SK-N-SH treated with all-trans-retinoic acid at 6 μM for 48 hours (cell line): Measurements from ENCODE around the gene MIDN.

Experiments used
- ATAC-seq: fragments of 200-7000 bp; cut with Tn5 transposase; 3 replicates; pipeline ENCODE4 v1.9.1; 2020; ENCODE audit warnings: mild to moderate bottlenecking, moderate library complexity
- ARNTL ChIP-seq: fragments of 450-650 bp; formaldehyde crosslinking; IDR thresholded peaks from 2 replicates; pipeline ENCODE4 v1.5.0; 2020; ENCODE audit warnings: low read depth, mild to moderate bottlenecking, moderate library complexity, borderline replicate concordance
- BACH2 ChIP-seq: fragments of 250-450 bp; sonication (Bioruptor Pico); IDR thresholded peaks from 2 replicates; pipeline ENCODE4 v1.9.0; 2021; ENCODE audit warnings: mild to moderate bottlenecking, borderline replicate concordance
- CSRNP3 ChIP-seq: fragments of 250-450 bp; sonication (Bioruptor Pico); IDR thresholded peaks from 2 replicates; pipeline ENCODE4 v1.5.1; 2021; ENCODE audit warnings: mild to moderate bottlenecking, moderate library complexity
- ESRRG ChIP-seq: fragments of 250-450 bp; sonication (Bioruptor Pico); IDR thresholded peaks from 2 replicates; pipeline ENCODE4 v1.6.1; 2021; ENCODE audit warnings: mild to moderate bottlenecking
- GLIS3 ChIP-seq: fragments of 250-450 bp; sonication (Bioruptor Pico); IDR thresholded peaks from 2 replicates; pipeline ENCODE4 v1.5.0; 2020; ENCODE audit warnings: mild to moderate bottlenecking, moderate library complexity
- OSR1 ChIP-seq: fragments of 250-450 bp; sonication (Bioruptor Pico); IDR thresholded peaks from 2 replicates; pipeline ENCODE4 v1.8.0; 2022; ENCODE audit warnings: moderate library complexity, mild to moderate bottlenecking, inconsistent platforms
- PATZ1 ChIP-seq: fragments of 250-450 bp; sonication (Bioruptor Pico); IDR thresholded peaks from 2 replicates; pipeline ENCODE4 v1.8.0; 2020; ENCODE audit warnings: mild to moderate bottlenecking, moderate library complexity, borderline replicate concordance
- POU6F1 ChIP-seq: fragments of 250-450 bp; sonication (Bioruptor Pico); IDR thresholded peaks from 2 replicates; pipeline ENCODE4 v1.8.0; 2021; ENCODE audit warnings: low read depth, mild to moderate bottlenecking, moderate library complexity, borderline replicate concordance
- PPARA ChIP-seq: fragments of 250-450 bp; sonication (Bioruptor Pico); IDR thresholded peaks from 2 replicates; pipeline ENCODE4 v1.5.0; 2020; ENCODE audit warnings: mild to moderate bottlenecking, borderline replicate concordance
- RARB ChIP-seq: fragments of 250-450 bp; sonication (Bioruptor Pico); IDR thresholded peaks from 2 replicates; pipeline ENCODE4 v1.8.0; 2021; ENCODE audit warnings: mild to moderate bottlenecking, moderate library complexity
- SNAI2 ChIP-seq: fragments of 250-450 bp; sonication (Bioruptor Pico); IDR thresholded peaks from 2 replicates; pipeline ENCODE4 v1.5.0; 2020; ENCODE audit warnings: mild to moderate bottlenecking, moderate library complexity
- TCF4 ChIP-seq: fragments of 250-450 bp; sonication (Bioruptor Pico); IDR thresholded peaks from 2 replicates; pipeline ENCODE4 v1.8.0; 2021; ENCODE audit warnings: mild to moderate bottlenecking, moderate library complexity, borderline replicate concordance
- TOX ChIP-seq: fragments of 250-450 bp; sonication (Bioruptor Pico); IDR thresholded peaks from 2 replicates; pipeline ENCODE4 v1.8.0; 2021; ENCODE audit warnings: mild to moderate bottlenecking, moderate library complexity, borderline replicate concordance
- TSHZ2 ChIP-seq: fragments of 250-450 bp; sonication (Bioruptor Pico); IDR thresholded peaks from 2 replicates; pipeline ENCODE4 v1.5.0; 2020; ENCODE audit warnings: mild to moderate bottlenecking, moderate library complexity
- ZC3H10 ChIP-seq: fragments of 250-450 bp; sonication (Bioruptor Pico); IDR thresholded peaks from 2 replicates; pipeline ENCODE4 v1.5.1; 2021; ENCODE audit warnings: mild to moderate bottlenecking, moderate library complexity
- ZFP3 ChIP-seq: fragments of 250-450 bp; sonication (Bioruptor Pico); IDR thresholded peaks from 2 replicates; pipeline ENCODE4 v1.5.0; 2020; ENCODE audit warnings: mild to moderate bottlenecking, moderate library complexity
- ZFP30 ChIP-seq: fragments of 450-650 bp; formaldehyde crosslinking; IDR thresholded peaks from 2 replicates; pipeline ENCODE4 v1.5.0; 2022; ENCODE audit warnings: mild to moderate bottlenecking, moderate library complexity
- ZNF565 ChIP-seq: fragments of 450-650 bp; formaldehyde crosslinking; conservative IDR thresholded peaks from 2 replicates; pipeline ENCODE4 v1.5.0; 2020; ENCODE audit warnings: low read depth, mild to moderate bottlenecking, moderate library complexity
- ZNF70 ChIP-seq: fragments of 450-650 bp; formaldehyde crosslinking; IDR thresholded peaks from 2 replicates; pipeline ENCODE4 v1.5.0; 2020; ENCODE audit warnings: mild to moderate bottlenecking, moderate library complexity
- TF ChIP-seq, protein P1 (sequence below): fragments of 250-450 bp; sonication (Bioruptor Pico); IDR thresholded peaks from 2 replicates; pipeline ENCODE4 v1.5.1; 2020; ENCODE audit warnings: low read depth, mild to moderate bottlenecking, moderate library complexity

Gene MIDN

DNA sequence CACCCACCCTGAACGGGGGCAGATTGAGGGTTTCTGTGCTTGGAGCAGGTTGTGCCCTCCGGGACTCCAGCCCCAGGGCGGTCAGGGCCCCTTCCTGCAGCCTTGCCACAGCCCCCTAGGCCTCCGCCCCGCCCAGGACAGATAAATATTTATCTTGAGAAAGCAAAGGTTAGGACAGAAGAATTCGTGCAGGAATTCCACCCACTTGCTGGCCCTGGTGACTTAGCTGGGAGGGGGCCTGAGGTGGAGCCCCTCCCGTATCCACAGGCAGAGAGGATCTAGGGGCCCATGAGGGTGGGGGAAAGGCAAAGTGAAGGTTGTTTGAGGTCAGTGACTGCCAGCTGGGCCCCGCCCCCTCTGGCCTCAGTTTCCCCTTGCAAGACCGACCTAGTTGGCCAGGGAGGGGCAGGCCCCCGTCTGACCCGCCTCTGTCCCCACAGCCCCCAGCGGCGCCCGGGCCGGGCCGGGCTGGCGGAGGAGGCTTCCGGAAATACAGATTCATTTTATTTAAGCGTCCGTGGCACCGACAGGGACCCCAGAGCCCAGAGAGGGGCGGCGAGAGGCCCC, 5.2 kb downstream of the MIDN start:
- ATAC-seq, result no peak; the same call in 1 of the 3 replicates
- TF ChIP-seq ZFP3 (CRISPR knock-in tag), result 0 out of 2 replicates have a peak, but pooled peaks have one; percentile 24
- no peak for TF ChIP-seq TCF4

DNA sequence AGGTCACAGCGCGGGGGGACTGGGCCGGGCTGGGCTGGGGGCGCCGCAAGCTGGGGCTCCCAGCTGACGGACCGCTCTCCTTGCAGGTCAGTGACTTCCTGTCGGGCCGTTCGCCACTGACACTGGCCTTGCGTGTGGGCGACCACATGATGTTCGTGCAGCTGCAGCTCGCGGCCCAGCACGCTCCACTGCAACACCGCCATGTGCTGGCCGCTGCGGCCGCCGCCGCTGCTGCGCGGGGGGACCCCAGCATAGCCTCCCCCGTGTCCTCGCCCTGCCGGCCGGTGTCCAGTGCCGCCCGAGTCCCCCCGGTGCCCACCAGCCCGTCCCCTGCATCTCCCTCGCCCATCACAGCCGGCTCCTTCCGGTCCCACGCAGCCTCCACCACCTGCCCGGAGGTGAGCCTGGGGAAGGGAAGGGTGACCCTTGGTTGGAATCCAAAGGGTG, 5.7 kb downstream of the MIDN start:
- TF ChIP-seq, protein P1, sequence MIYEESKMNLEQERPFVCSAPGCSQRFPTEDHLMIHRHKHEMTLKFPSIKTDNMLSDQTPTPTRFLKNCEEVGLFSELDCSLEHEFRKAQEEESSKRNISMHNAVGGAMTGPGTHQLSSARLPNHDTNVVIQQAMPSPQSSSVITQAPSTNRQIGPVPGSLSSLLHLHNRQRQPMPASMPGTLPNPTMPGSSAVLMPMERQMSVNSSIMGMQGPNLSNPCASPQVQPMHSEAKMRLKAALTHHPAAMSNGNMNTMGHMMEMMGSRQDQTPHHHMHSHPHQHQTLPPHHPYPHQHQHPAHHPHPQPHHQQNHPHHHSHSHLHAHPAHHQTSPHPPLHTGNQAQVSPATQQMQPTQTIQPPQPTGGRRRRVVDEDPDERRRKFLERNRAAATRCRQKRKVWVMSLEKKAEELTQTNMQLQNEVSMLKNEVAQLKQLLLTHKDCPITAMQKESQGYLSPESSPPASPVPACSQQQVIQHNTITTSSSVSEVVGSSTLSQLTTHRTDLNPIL (CRISPR knock-in tag), result no peak
- TF ChIP-seq ZNF565 (no peak), ZFP3 (CRISPR knock-in tag) (no peak)
- no peak for ATAC-seq

- no peak for ATAC-seq
- TF ChIP-seq TCF4, result no peak
- no peak for TF ChIP-seq ZNF70 (CRISPR knock-in tag)
- TF ChIP-seq RARB (CRISPR knock-in tag), result no peak
- no peak for TF ChIP-seq ZNF565
- TF ChIP-seq OSR1 (CRISPR knock-in tag), result no peak
- no peak for TF ChIP-seq PATZ1 (CRISPR knock-in tag)
- TF ChIP-seq ARNTL (CRISPR knock-in tag), result no peak
- no peak for TF ChIP-seq ESRRG (CRISPR knock-in tag)
- no peak for TF ChIP-seq GLIS3 (CRISPR knock-in tag)
- no peak for TF ChIP-seq POU6F1 (CRISPR knock-in tag)
- TF ChIP-seq CSRNP3 (CRISPR knock-in tag), result no peak
- TF ChIP-seq BACH2, result no peak
Measured at GRCh38 chr19:1254530-1255185, 6.3 kb downstream of the MIDN start.

DNA sequence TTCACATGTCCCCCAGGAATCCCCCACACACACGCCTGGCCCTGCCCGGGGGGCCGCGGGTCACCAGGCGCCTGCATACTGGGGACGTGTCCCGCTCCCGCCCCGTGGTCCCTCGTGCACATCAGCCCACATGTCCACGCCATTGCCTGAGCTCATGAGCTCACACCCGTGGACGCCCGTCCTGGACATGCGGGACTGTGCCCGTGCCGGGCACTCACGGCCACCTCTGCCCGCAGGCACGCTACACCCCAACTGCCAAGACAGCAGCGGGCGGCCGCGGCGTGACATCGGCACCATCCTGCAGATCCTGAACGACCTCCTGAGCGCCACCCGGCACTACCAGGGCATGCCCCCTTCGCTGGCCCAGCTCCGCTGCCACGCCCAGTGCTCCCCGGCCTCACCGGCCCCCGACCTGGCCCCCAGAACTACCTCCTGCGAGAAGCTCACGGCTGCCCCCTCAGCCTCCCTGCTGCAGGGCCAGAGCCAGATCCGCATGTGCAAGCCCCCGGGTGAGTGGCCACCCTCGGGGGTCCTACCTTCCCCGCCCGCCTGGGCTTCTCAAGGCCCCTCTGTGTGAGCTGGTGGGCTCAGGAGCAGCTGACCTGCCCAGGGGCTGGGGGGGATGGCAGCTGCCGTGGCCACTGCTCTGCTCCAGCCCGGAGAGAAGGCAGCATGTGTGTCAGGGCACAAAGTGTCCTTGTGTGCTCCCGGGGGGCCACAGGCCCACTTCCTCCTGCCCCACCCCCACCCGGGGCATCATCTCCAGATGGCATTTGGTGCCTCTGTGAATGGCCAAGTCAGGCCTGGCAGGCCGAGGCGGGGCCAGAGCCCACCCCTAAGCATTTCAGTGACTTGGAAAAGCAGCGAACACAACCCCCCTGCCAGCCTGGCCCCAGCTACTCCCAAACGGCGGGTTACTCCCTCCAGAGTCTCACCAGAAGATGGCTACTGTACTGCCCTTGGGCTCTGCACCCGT, 7.1 kb downstream of the MIDN start:
- no peak for ATAC-seq
- TF ChIP-seq ZNF70 (CRISPR knock-in tag) (no peak), TOX (CRISPR knock-in tag) (no peak), TSHZ2 (CRISPR knock-in tag) (no peak), TCF4 (no peak), RARB (CRISPR knock-in tag) (no peak), GLIS3 (CRISPR knock-in tag) (no peak), ZFP30 (no peak), PPARA (CRISPR knock-in tag) (no peak), BACH2 (no peak), OSR1 (CRISPR knock-in tag) (no peak), ZC3H10 (CRISPR knock-in tag) (no peak), SNAI2 (CRISPR knock-in tag) (no peak), CSRNP3 (CRISPR knock-in tag) (no peak), POU6F1 (CRISPR knock-in tag) (no peak), ARNTL (CRISPR knock-in tag) (no peak), ZNF565 (no peak)
